Nephron (organoid): ENCODE results near the gene SMARCAL1.

Experiments used
- H3K27ac Mint-ChIP-seq, 3 experiments: 2 replicates each; pipeline ENCODE4 v1.8.0; 2020; ENCODE audit warnings: mixed read lengths in 3 of 3, mild to moderate bottlenecking in 2 of 3, moderate library complexity in 1 of 3
- H3K27me3 Mint-ChIP-seq: 2 replicates; pipeline ENCODE4 v1.8.0; 2021; ENCODE audit warnings: low read depth, mild to moderate bottlenecking, moderate library complexity, mixed read lengths
- H3K36me3 Mint-ChIP-seq: 2 replicates; pipeline ENCODE4 v1.8.0; 2020; ENCODE audit warnings: low read depth, mixed read lengths
- H3K4me1 Mint-ChIP-seq: 2 replicates; pipeline ENCODE4 v1.8.0; 2020; ENCODE audit warnings: mixed read lengths
- H3K4me3 Mint-ChIP-seq, 3 experiments: 2 replicates each; pipeline ENCODE4 v1.8.0; 2020; ENCODE audit warnings: mild to moderate bottlenecking in 3 of 3, mixed read lengths in 3 of 3, moderate library complexity in 2 of 3
- H3K9me3 Mint-ChIP-seq: 2 replicates; pipeline ENCODE4 v1.8.0; 2020; ENCODE audit warnings: mixed read lengths
- TF ChIP-seq, protein P1 (sequence below), 3 experiments: fragments of 200-600 bp; sonication (generic); IDR thresholded peaks; one replicate each; pipeline ENCODE4 v1.5.0; 2021; ENCODE audit warnings: antibody characterized with exemption in 3 of 3; ENCODE audit not compliant: unreplicated experiment in 3 of 3

The SMARCAL1 gene

GRCh38 chr2:216389570-216389969 is 22.7 kb upstream of the SMARCAL1 start:
- H3K9me3 Mint-ChIP-seq, result no peaks in the 10 kb centered on the region
- no peaks in the 10 kb centered on the region for H3K4me1 Mint-ChIP-seq
- H3K27ac Mint-ChIP-seq, result no peak overlapping the region
- H3K27me3 Mint-ChIP-seq, result peaks cover 9% of the 10 kb centered on the region
- TF ChIP-seq, protein P1, sequence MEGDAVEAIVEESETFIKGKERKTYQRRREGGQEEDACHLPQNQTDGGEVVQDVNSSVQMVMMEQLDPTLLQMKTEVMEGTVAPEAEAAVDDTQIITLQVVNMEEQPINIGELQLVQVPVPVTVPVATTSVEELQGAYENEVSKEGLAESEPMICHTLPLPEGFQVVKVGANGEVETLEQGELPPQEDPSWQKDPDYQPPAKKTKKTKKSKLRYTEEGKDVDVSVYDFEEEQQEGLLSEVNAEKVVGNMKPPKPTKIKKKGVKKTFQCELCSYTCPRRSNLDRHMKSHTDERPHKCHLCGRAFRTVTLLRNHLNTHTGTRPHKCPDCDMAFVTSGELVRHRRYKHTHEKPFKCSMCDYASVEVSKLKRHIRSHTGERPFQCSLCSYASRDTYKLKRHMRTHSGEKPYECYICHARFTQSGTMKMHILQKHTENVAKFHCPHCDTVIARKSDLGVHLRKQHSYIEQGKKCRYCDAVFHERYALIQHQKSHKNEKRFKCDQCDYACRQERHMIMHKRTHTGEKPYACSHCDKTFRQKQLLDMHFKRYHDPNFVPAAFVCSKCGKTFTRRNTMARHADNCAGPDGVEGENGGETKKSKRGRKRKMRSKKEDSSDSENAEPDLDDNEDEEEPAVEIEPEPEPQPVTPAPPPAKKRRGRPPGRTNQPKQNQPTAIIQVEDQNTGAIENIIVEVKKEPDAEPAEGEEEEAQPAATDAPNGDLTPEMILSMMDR (IDR thresholded peaks at IDR 0.05; ENCODE audit: unreplicated experiment in 3 of 3), result no peak
- H3K4me3 Mint-ChIP-seq, result no peak overlapping the region
- H3K36me3 Mint-ChIP-seq, result no peaks in the 10 kb centered on the region

GRCh38 chr2:216391401-216391800 is 20.9 kb upstream of the SMARCAL1 start:
- TF ChIP-seq, protein P1 (IDR thresholded peaks at IDR 0.05; ENCODE audit: unreplicated experiment in 3 of 3), result no peak
- no peaks in the 10 kb centered on the region for H3K4me1 Mint-ChIP-seq
- no peaks in the 10 kb centered on the region for H3K9me3 Mint-ChIP-seq
- H3K36me3 Mint-ChIP-seq, result no peaks in the 10 kb centered on the region
- H3K4me3 Mint-ChIP-seq, result no peak overlapping the region
- H3K27ac Mint-ChIP-seq, result no peak overlapping the region
- peaks cover 4% of the 10 kb centered on the region for H3K27me3 Mint-ChIP-seq

DNA sequence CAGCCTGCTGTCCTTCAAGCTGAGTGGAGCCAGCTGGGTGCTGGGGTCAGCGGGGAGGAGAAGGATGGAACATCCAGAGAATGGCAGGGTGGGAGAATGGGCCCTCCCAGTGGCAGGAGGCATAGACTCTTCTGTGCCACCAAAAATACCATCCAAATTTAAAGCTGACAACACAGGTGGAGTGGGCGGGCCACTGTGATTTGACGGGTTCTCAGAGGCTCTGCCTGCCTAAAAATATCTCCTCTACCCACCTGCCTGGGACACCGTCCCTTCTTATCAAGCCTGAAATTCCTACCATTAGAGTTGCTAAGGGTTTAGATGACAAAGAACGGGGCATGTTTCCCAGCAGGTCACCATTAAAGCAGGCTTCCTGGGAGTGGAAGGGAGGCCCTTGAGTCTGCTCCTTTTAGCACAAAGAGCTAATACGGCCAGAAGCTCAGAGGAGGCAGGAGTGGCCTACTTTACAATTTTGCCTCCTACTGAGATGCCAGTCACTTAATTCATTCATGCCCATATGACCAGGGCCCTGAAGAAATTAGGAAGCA is 20.2 kb upstream of the SMARCAL1 start:
- TF ChIP-seq, protein P1 (IDR thresholded peaks at IDR 0.05; ENCODE audit: unreplicated experiment in 3 of 3), result no peak
- Mint-ChIP-seq H3K27ac (no peak overlapping the region), H3K27me3 (no peaks in the 10 kb centered on the region), H3K36me3 (no peaks in the 10 kb centered on the region), H3K4me3 (no peak overlapping the region), H3K9me3 (no peaks in the 10 kb centered on the region), H3K4me1 (no peaks in the 10 kb centered on the region)

DNA sequence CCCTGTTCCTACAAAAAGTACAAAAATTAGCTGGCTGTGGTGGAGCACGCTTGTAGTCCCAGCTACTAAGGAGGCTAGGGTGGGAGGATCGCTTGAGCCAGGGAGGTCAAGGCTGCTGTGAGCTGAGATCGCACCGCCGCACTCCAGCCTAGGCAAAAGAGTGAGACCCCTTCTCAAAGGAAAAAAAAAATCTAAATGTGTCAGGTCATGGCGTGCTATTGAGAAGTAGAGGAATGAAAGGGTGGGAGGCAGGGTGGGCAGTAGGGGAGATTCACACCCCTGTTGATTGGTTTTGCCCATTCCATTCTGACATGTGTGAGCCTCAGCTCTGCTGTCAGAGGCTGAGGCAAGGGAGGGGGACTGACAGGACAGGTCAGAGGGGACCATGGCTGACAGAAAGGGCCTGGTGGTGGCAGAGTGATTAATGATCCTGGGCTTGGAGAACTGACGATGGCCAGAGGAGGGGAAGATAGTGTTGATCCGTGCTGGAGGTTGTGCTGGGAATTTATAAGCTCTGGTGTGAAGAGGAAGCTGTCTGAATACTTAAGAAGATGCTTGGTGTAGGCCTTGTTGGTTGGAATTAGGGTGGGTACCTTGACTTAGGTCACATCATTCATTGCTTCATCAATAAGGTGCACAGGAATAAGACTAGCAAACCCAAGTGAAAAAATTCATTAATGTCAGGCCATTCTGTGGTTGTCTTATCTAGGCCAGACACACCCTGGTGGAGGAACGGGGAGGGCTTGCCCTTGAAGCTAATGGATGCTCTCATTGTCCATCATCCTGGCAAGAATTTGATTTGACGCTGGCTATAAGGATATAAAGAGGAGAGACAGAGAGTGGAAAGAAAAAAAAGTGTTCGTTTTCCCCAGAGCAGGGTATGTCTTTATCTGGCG is 19.1 kb upstream of the SMARCAL1 start:
- no peaks in the 10 kb centered on the region for H3K4me1 Mint-ChIP-seq
- H3K4me3 Mint-ChIP-seq, result no peak overlapping the region
- H3K27me3 Mint-ChIP-seq, result no peaks in the 10 kb centered on the region
- H3K9me3 Mint-ChIP-seq, result no peaks in the 10 kb centered on the region
- H3K27ac Mint-ChIP-seq, result no peak overlapping the region
- TF ChIP-seq, protein P1 (IDR thresholded peaks at IDR 0.05; ENCODE audit: unreplicated experiment in 3 of 3), result no peak
- H3K36me3 Mint-ChIP-seq, result no peaks in the 10 kb centered on the region

DNA sequence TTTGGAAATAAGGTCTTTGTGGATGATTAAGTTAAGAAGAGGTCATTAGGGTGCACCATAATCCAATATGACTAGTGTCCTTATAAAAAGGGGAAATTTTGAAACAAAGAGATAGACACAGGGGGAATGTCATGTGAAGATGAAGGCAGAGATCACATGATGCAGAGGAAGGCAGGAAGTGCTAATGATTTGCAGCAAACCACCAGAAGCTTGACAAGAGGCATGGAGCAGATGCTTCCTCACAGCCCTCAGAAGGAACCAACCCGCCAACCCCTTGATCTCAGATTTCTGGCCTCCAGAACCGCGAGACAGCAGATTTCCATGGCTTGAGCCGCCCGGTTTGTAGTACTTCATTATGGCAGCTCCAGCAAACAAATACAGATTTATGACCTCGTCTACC is 17.4 kb upstream of the SMARCAL1 start:
- H3K27ac Mint-ChIP-seq, result no peak overlapping the region
- H3K27me3 Mint-ChIP-seq, result peaks cover 8% of the 10 kb centered on the region
- H3K4me3 Mint-ChIP-seq, result no peak overlapping the region
- H3K4me1 Mint-ChIP-seq, result no peaks in the 10 kb centered on the region
- H3K36me3 Mint-ChIP-seq, result no peaks in the 10 kb centered on the region
- TF ChIP-seq, protein P1 (IDR thresholded peaks at IDR 0.05; ENCODE audit: unreplicated experiment in 3 of 3), result no peak
- H3K9me3 Mint-ChIP-seq, result no peaks in the 10 kb centered on the region
